ENCODE results near the gene LOXHD1. TPM values are rescaled to one million over a fixed set of nuclear protein-coding genes. Genes with fewer than 3 reads are reported as not detected.

LOXHD1 gene
- total and polyA plus RNA-seq, 2 of the 13 experiments (the other 11 are each of a cell fraction or from before 2014, with no cell fraction given): not detected

DNA sequence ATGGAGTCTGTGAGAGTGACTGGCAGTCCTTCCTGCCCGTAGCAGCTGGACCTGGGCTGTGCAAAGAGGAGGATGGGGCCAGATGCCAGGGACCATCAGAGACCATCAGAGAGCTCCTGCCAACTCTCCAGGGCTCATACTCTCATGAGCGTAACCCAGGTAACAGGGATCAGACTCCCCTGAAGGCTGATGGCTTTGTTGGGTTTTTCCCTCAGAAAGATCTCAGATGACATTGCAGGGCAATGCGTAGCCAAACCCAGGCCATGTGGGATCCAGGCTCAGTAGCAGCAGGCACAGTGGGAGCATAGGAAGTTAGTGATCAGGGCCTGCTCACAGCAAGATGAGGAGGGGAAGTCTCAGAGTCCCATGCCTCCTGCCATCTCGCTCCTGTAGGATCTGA, 218.0 kb downstream of the LOXHD1 start:
- ChIA-PET CTCF (ENCODE audit: low intra/inter-chr PET ratio, low total read pairs) (no interaction called here), POLR2A (no interaction called here)
- Histone ChIP-seq H3K4me3 (replicated peaks in 1 of 3; ENCODE audit: insufficient read depth in 1 of 3, low read depth in 2 of 3, low read length in 3 of 3) (no peak overlapping the region), H2AFZ (ENCODE audit: low read length) (no peak overlapping the region), H3K79me2 (ENCODE audit: insufficient read depth, low read length) (no peaks in the 10 kb centered on the region), H3K9ac (ENCODE audit: insufficient read depth, low read depth, low read length) (no peak overlapping the region), H3K36me3 (replicated peaks in 1 of 2; ENCODE audit: control insufficient read depth in 1 of 2, insufficient read depth in 2 of 2, low read length in 2 of 2) (no peaks in the 10 kb centered on the region), H3K9me3 (ENCODE audit: low read length) (no peaks in the 10 kb centered on the region), H3K27ac (ENCODE audit: extremely low read length, insufficient read depth, low read length) (no peak overlapping the region), H3K4me2 (ENCODE audit: low read depth, low read length) (no peak overlapping the region), H4K20me1 (ENCODE audit: insufficient read depth, low read length) (no peaks in the 10 kb centered on the region), H3K27me3 (ENCODE audit: control insufficient read depth in 1 of 2, insufficient read depth in 2 of 2, low read length in 2 of 2) (peaks cover 0 to 7% of the 10 kb centered on the region in 2 experiments; a peak in 1 of 5 replicates), H3K4me1 (ENCODE audit: insufficient read depth, low read length) (no peaks in the 10 kb centered on the region)
- BruUV-seq (replicated peaks): no TSS peak
- no peak for ATAC-seq
- WGBS (ENCODE audit: low lambda C conversion rate): 0% methylated on average over 1 of the region's 4 CpGs
- in situ Hi-C loops (cut with HindIII; ENCODE audit: extremely low pct_ligation_motif_present, low pct_unique_long_range_greater_than_20kb): no loop called here
- intact Hi-C loops (cut with micrococcal nuclease; ENCODE audit: unreplicated experiment): no loop called here
- DNase-seq (ENCODE audit: low spot score): no peak
- no peak for FAIRE-seq
- no peak for TF ChIP-seq ZNF337 (CRISPR knock-in tag; IDR thresholded peaks at IDR 0.05; ENCODE audit: borderline replicate concordance, low read depth)
- no peak for TF ChIP-seq ZNF260 (CRISPR knock-in tag; IDR thresholded peaks at IDR 0.05; ENCODE audit: borderline replicate concordance, low read depth)
- TF ChIP-seq CBX2 (IDR thresholded peaks at IDR 0.05; ENCODE audit: low read depth, low read length): no peak
- TF ChIP-seq CBX2 (CRISPR knock-in tag; IDR thresholded peaks at IDR 0.05; ENCODE audit: low read depth): no peak
- TF ChIP-seq MBD4 (IDR thresholded peaks at IDR 0.05; ENCODE audit: borderline replicate concordance, low read length): no peak
- no peak for TF ChIP-seq ETV6 (CRISPR knock-in tag; conservative IDR thresholded peaks at IDR 0.05)
- TF ChIP-seq RFXANK (CRISPR knock-in tag; IDR thresholded peaks at IDR 0.05): no peak
- TF ChIP-seq, protein P1, sequence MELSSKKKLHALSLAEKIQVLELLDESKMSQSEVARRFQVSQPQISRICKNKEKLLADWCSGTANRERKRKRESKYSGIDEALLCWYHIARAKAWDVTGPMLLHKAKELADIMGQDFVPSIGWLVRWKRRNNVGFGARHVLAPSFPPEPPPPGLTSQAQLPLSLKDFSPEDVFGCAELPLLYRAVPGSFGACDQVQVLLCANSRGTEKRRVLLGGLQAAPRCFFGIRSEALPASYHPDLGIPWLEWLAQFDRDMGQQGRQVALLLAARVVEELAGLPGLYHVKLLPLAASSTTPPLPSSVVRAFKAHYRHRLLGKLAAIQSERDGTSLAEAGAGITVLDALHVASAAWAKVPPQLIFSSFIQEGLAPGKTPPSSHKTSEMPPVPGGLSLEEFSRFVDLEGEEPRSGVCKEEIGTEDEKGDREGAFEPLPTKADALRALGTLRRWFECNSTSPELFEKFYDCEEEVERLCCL (CRISPR knock-in tag; IDR thresholded peaks at IDR 0.05; ENCODE audit: borderline replicate concordance): no peak
- no peak for TF ChIP-seq ARNT2 (CRISPR knock-in tag; IDR thresholded peaks at IDR 0.05; ENCODE audit: low read depth)
- no peak for TF ChIP-seq SOX6 (IDR thresholded peaks at IDR 0.05)
- no peak for TF ChIP-seq SOX6 (CRISPR knock-in tag; IDR thresholded peaks at IDR 0.05)
- TF ChIP-seq ZFAT (CRISPR knock-in tag; conservative IDR thresholded peaks at IDR 0.05): no peak
- no peak for TF ChIP-seq PHF8 (CRISPR knock-in tag; IDR thresholded peaks at IDR 0.05)
- TF ChIP-seq, protein P2, sequence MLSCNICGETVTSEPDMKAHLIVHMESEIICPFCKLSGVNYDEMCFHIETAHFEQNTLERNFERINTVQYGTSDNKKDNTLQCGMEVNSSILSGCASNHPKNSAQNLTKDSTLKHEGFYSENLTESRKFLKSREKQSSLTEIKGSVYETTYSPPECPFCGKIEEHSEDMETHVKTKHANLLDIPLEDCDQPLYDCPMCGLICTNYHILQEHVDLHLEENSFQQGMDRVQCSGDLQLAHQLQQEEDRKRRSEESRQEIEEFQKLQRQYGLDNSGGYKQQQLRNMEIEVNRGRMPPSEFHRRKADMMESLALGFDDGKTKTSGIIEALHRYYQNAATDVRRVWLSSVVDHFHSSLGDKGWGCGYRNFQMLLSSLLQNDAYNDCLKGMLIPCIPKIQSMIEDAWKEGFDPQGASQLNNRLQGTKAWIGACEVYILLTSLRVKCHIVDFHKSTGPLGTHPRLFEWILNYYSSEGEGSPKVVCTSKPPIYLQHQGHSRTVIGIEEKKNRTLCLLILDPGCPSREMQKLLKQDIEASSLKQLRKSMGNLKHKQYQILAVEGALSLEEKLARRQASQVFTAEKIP (CRISPR knock-in tag; IDR thresholded peaks at IDR 0.05; ENCODE audit: borderline replicate concordance): no peak
- TF ChIP-seq ZNF615 (CRISPR knock-in tag; IDR thresholded peaks at IDR 0.05; ENCODE audit: borderline replicate concordance): no peak
- TF ChIP-seq, protein P3, sequence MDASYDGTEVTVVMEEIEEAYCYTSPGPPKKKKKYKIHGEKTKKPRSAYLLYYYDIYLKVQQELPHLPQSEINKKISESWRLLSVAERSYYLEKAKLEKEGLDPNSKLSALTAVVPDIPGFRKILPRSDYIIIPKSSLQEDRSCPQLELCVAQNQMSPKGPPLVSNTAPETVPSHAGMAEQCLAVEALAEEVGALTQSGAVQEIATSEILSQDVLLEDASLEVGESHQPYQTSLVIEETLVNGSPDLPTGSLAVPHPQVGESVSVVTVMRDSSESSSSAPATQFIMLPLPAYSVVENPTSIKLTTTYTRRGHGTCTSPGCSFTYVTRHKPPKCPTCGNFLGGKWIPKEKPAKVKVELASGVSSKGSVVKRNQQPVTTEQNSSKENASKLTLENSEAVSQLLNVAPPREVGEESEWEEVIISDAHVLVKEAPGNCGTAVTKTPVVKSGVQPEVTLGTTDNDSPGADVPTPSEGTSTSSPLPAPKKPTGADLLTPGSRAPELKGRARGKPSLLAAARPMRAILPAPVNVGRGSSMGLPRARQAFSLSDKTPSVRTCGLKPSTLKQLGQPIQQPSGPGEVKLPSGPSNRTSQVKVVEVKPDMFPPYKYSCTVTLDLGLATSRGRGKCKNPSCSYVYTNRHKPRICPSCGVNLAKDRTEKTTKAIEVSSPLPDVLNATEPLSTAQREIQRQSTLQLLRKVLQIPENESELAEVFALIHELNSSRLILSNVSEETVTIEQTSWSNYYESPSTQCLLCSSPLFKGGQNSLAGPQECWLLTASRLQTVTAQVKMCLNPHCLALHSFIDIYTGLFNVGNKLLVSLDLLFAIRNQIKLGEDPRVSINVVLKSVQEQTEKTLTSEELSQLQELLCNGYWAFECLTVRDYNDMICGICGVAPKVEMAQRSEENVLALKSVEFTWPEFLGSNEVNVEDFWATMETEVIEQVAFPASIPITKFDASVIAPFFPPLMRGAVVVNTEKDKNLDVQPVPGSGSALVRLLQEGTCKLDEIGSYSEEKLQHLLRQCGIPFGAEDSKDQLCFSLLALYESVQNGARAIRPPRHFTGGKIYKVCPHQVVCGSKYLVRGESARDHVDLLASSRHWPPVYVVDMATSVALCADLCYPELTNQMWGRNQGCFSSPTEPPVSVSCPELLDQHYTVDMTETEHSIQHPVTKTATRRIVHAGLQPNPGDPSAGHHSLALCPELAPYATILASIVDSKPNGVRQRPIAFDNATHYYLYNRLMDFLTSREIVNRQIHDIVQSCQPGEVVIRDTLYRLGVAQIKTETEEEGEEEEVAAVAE (CRISPR knock-in tag; IDR thresholded peaks at IDR 0.05; ENCODE audit: borderline replicate concordance): no peak
- no peak for TF ChIP-seq CCAR2 (optimal IDR thresholded peaks at IDR 0.05; ENCODE audit: low read depth, low read length)
- TF ChIP-seq, protein P4, sequence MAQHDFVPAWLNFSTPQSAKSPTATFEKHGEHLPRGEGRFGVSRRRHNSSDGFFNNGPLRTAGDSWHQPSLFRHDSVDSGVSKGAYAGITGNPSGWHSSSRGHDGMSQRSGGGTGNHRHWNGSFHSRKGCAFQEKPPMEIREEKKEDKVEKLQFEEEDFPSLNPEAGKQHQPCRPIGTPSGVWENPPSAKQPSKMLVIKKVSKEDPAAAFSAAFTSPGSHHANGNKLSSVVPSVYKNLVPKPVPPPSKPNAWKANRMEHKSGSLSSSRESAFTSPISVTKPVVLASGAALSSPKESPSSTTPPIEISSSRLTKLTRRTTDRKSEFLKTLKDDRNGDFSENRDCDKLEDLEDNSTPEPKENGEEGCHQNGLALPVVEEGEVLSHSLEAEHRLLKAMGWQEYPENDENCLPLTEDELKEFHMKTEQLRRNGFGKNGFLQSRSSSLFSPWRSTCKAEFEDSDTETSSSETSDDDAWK (CRISPR knock-in tag; IDR thresholded peaks at IDR 0.05): no peak
